Fibroblast of lung (primary cell): ENCODE data around the gene LAMA5. TPM values are rescaled to one million over a fixed set of nuclear protein-coding genes. Genes with fewer than 3 reads are reported as not detected.

Experiments used
- DNase-seq, 2 donors: peaks; one replicate each; pipeline versions ENCODE4 v3.0.0 to v3.0.0-alpha.2; 2010; ENCODE audit warnings: low read depth in 2 of 2
- H2AFZ ChIP-seq: 2 replicates; pipeline ENCODE4 v1.5.1; 2012; ENCODE audit warnings: low read length, control low read depth, inconsistent platforms
- H3K27ac ChIP-seq: 2 replicates; pipeline ENCODE4 v1.5.1; 2011; ENCODE audit warnings: low read length, control low read depth; ENCODE audit not compliant: insufficient read depth
- H3K27me3 ChIP-seq: 2 replicates; pipeline ENCODE4 v1.5.1; 2011; ENCODE audit warnings: mild to moderate bottlenecking, low read length; ENCODE audit not compliant: control insufficient read depth, insufficient read depth
- H3K36me3 ChIP-seq: 2 replicates; pipeline ENCODE4 v1.5.1; 2011; ENCODE audit warnings: low read length; ENCODE audit not compliant: control insufficient read depth, insufficient read depth
- H3K4me1 ChIP-seq: 2 replicates; pipeline ENCODE4 v1.5.1; 2011; ENCODE audit warnings: low read length; ENCODE audit not compliant: control insufficient read depth, insufficient read depth; ENCODE audit errors: extremely low read depth
- H3K4me2 ChIP-seq: 2 replicates; pipeline ENCODE4 v1.5.1; 2011; ENCODE audit warnings: low read length, control low read depth; ENCODE audit not compliant: insufficient read depth; ENCODE audit errors: extremely low read depth
- H3K4me3 ChIP-seq, 4 experiments: fragments of 200-600 bp in 1 of 4; sonication (generic) in 1 of 4; replicated peaks in 1 of 4; 2 replicates each; pipeline ENCODE4 v1.5.1; 2011 to 2016; ENCODE audit warnings: low read length in 4 of 4, low read depth in 3 of 4, mild to moderate bottlenecking in 3 of 4, control low read depth in 2 of 4, inconsistent platforms in 1 of 4, mixed read lengths in 1 of 4; ENCODE audit not compliant: insufficient read depth in 1 of 4; ENCODE audit errors: control extremely low read depth in 1 of 4
- H3K79me2 ChIP-seq: 2 replicates; pipeline ENCODE4 v1.5.1; 2012; ENCODE audit warnings: mild to moderate bottlenecking, low read length, inconsistent platforms; ENCODE audit not compliant: control insufficient read depth, insufficient read depth
- H3K9ac ChIP-seq: 2 replicates; pipeline ENCODE4 v1.5.1; 2011; ENCODE audit warnings: mild to moderate bottlenecking, low read length, control low read depth; ENCODE audit not compliant: insufficient read depth
- H3K9me3 ChIP-seq: 2 replicates; pipeline ENCODE4 v1.5.1; 2012; ENCODE audit warnings: low read depth, low read length; ENCODE audit not compliant: control insufficient read depth, insufficient read depth
- H4K20me1 ChIP-seq: 2 replicates; pipeline ENCODE4 v1.5.1; 2011; ENCODE audit warnings: low read length; ENCODE audit not compliant: control insufficient read depth, insufficient read depth; ENCODE audit errors: extremely low read depth
- EZH2 ChIP-seq: IDR thresholded peaks from 2 replicates; pipeline ENCODE4 v1.5.1; 2012; ENCODE audit warnings: low read length, control low read depth, mild to moderate bottlenecking; ENCODE audit errors: missing control alignments
- polyA plus RNA-seq, 2 donors: library from polyadenylated mRNA; depleted of rRNA in 1 of 2; stranded (reverse) in 1 of 2; unstranded in 1 of 2; fragments of >200 nt; gene quantifications; 2 replicates each; pipeline ENCODE4 v1.2.1, GENCODE V29; 2011 to 2012; ENCODE audit warnings: missing spikeins in 1 of 2
- total RNA-seq: library from RNA; depleted of rRNA; stranded (reverse); fragments of >200 nt; gene quantifications from 2 replicates; pipeline ENCODE4 v1.2.1, GENCODE V29; 2014
- TF ChIP-seq, protein P1 (sequence below), 2 donors: IDR thresholded peaks in 1 of 2; conservative IDR thresholded peaks in 1 of 2; 1 replicate in 1 of 2; 2 replicates in 1 of 2; pipeline ENCODE4 v1.5.1; 2011 to 2012; ENCODE audit warnings: low read length in 2 of 2, control low read depth in 1 of 2, inconsistent platforms in 1 of 2, low read depth in 1 of 2, mild to moderate bottlenecking in 1 of 2

The LAMA5 gene
- total and polyA plus RNA-seq, 2 donors (not counting 1 experiment from before 2014, with no cell fraction given): 1.5 to 81.6 TPM

DNA sequence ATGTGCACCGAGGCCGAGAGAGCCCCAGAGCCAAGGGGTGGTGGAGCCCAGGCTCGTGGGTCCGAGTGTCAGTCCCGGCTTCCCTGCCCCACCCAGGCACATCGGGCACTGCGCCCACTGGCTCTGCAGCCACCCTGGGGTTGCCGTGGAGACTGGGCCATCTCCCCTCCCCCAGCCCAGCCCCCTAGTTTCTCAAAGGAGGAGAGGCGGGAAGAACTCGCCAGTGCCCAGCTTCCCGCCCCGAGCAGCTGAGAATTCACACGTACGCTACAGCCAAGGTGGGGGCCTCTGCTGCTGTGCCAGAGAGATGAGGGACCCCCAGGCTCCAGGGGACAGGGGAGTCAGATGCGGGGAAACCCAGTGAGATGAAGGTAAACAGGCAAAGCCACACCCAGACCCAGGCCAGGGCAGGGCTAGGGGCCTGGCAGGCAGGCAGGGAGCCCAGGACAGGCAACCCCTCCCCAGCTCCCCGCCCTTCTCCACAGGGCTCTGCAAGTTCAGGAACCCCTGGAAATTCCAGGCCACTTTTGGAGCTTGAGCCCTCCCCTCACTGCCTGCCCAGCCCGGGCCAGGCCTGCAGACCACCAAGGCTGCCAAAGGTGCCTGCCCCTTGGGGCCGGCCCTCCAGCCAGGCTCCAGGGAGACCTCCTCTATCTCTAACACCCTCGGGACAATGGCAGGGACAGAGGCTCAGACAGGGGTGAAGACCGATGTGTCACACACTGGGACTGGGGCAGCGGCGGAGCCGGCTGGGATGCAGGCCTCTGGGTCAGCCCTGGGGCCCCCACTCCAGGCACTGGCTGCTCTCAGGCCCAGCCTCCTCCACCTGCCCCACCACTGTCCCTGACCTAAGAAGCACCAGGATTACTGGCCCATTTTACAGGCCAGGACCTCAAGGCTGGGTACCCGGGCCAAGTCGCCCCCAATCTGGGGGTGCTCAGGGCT, 6.0 kb downstream of the LAMA5 start:
- no peaks in the 10 kb centered on the region for H4K20me1 ChIP-seq
- H3K36me3 ChIP-seq: peaks cover 5% of the 10 kb centered on the region
- H3K27ac ChIP-seq: no peak overlapping the region
- peaks cover 5% of the 10 kb centered on the region for H3K79me2 ChIP-seq
- no peak overlapping the region for H3K4me3 ChIP-seq
- no peak overlapping the region for H3K9ac ChIP-seq
- no peak overlapping the region for H2AFZ ChIP-seq
- H3K4me1 ChIP-seq: peaks cover 29% of the 10 kb centered on the region
- no peaks in the 10 kb centered on the region for H3K27me3 ChIP-seq
- DNase-seq: no peak
- H3K4me2 ChIP-seq: no peak overlapping the region
- H3K9me3 ChIP-seq: no peaks in the 10 kb centered on the region
- TF ChIP-seq, protein P1, sequence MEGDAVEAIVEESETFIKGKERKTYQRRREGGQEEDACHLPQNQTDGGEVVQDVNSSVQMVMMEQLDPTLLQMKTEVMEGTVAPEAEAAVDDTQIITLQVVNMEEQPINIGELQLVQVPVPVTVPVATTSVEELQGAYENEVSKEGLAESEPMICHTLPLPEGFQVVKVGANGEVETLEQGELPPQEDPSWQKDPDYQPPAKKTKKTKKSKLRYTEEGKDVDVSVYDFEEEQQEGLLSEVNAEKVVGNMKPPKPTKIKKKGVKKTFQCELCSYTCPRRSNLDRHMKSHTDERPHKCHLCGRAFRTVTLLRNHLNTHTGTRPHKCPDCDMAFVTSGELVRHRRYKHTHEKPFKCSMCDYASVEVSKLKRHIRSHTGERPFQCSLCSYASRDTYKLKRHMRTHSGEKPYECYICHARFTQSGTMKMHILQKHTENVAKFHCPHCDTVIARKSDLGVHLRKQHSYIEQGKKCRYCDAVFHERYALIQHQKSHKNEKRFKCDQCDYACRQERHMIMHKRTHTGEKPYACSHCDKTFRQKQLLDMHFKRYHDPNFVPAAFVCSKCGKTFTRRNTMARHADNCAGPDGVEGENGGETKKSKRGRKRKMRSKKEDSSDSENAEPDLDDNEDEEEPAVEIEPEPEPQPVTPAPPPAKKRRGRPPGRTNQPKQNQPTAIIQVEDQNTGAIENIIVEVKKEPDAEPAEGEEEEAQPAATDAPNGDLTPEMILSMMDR (conservative IDR thresholded peaks at IDR 0.05 in 1 of 2, IDR thresholded peaks at IDR 0.05 in 1 of 2; ENCODE audit: low read depth in 1 of 2, low read length in 2 of 2): no peak
- no peak for TF ChIP-seq EZH2

DNA sequence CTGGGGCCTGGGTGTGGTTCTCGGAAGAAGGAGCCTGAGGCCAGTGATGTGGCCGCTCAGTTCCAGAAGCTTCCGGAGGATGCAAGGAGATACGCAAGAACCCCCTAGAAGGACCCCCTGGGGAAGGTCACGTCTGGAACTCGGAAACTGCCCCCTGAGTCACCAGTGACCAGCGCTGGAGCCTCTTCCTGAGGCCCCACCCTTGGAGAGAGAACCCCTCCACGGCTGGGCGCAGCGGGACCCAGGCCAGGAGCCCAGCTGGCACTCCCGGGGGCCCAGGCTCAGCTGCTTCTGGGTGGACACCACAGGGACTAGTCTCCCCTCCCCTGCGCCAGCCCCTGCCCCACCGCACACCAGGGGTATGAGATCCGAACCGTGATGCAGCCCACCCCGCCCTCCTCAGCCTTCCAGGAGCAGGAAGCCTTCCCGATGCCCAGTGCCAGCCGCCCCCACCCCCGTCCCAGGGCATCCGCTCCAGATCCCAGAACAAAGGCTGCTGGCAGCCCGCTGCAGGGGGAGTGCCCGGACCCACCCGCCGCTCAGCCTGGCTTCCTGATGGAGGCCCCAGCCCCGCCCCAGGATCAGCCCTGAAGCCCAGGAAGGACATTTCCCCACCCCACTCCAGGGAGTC, 7.5 kb downstream of the LAMA5 start:
- Histone ChIP-seq H3K4me2 (peak overlapping the region; percentile 35), H4K20me1 (no peaks in the 10 kb centered on the region), H3K9ac (no peak overlapping the region), H2AFZ (no peak overlapping the region), H3K9me3 (no peaks in the 10 kb centered on the region), H3K36me3 (peaks cover 3% of the 10 kb centered on the region), H3K27ac (no peak overlapping the region), H3K79me2 (peaks cover 3% of the 10 kb centered on the region), H3K4me3 (no peak overlapping the region), H3K27me3 (no peaks in the 10 kb centered on the region), H3K4me1 (peaks cover 39% of the 10 kb centered on the region)
- TF ChIP-seq, protein P1 (conservative IDR thresholded peaks at IDR 0.05 in 1 of 2, IDR thresholded peaks at IDR 0.05 in 1 of 2; ENCODE audit: low read depth in 1 of 2, low read length in 2 of 2): no peak
- no peak for TF ChIP-seq EZH2
- DNase-seq: peak; percentile 58 to 72

DNA sequence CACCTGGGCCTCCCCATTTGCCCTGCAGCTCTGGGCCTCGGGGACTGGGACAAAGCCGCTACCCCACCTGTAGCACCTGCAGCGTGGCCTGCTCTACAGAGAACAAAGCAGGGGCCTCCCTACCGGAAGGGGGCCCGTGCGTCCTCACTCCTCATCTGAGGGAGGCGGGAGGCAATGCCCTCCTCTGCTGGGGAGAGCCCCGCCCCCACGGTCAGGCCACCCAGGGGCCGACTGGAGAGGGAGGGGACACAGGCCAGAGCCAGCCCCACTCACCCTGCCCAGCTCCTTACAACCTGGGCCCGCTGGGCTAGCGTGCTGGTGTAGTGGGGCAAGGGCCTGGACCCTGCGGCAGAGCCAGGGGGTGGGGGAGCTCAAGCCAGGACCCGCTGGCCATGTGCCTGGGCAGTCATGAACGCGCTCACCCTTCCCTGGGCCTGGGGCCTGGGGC, 8.0 kb downstream of the LAMA5 start:
- Histone ChIP-seq H4K20me1 (no peaks in the 10 kb centered on the region), H3K4me2 (peak overlapping the region; percentile 35), H3K27ac (peak overlapping the region; percentile 30), H3K4me3 (no peak overlapping the region), H3K9ac (no peak overlapping the region), H3K27me3 (no peaks in the 10 kb centered on the region), H3K9me3 (no peaks in the 10 kb centered on the region), H3K4me1 (peaks cover 39% of the 10 kb centered on the region), H3K36me3 (peaks cover 3% of the 10 kb centered on the region), H2AFZ (no peak overlapping the region), H3K79me2 (peaks cover 3% of the 10 kb centered on the region)
- DNase-seq: no peak
- TF ChIP-seq, protein P1 (conservative IDR thresholded peaks at IDR 0.05 in 1 of 2, IDR thresholded peaks at IDR 0.05 in 1 of 2; ENCODE audit: low read depth in 1 of 2, low read length in 2 of 2): no peak
